Activated naive CD8-positive, alpha-beta T cell treated with anti-CD3 and anti-CD28 coated beads for 36 hours (primary cell): ENCODE data around the gene ENTREP3. TPM values are rescaled to one million over a fixed set of nuclear protein-coding genes. Genes with fewer than 3 reads are reported as not detected.
A peak's percentile ranks its signal among the peaks of the same experiment; 100 is the strongest.

ENCODE experiments used
- DNase-seq: peaks from one replicate; pipeline ENCODE4 v3.0.0; 2021
- H3K27ac Mint-ChIP-seq: one replicate; pipeline ENCODE4 v1.8.0; 2022; ENCODE audit warnings: mild to moderate bottlenecking, moderate library complexity, mixed read lengths
- H3K27me3 Mint-ChIP-seq: one replicate; pipeline ENCODE4 v1.8.0; 2022; ENCODE audit warnings: mild to moderate bottlenecking, mixed read lengths
- H3K36me3 Mint-ChIP-seq: one replicate; pipeline ENCODE4 v1.8.0; 2021; ENCODE audit warnings: mild to moderate bottlenecking, mixed read lengths
- H3K4me1 Mint-ChIP-seq: one replicate; pipeline ENCODE4 v1.8.0; 2021; ENCODE audit warnings: mixed read lengths
- H3K4me3 Mint-ChIP-seq: one replicate; pipeline ENCODE4 v1.8.0; 2022; ENCODE audit warnings: mild to moderate bottlenecking, moderate library complexity, mixed read lengths
- H3K9me3 Mint-ChIP-seq: one replicate; pipeline ENCODE4 v1.8.0; 2022; ENCODE audit warnings: mixed read lengths
- total RNA-seq, 2 experiments: library from RNA; stranded (reverse); gene quantifications; one replicate each; pipeline ENCODE4 v1.2.3, GENCODE V29; 2021

The ENTREP3 gene
- total RNA-seq, 2 experiments from 2014 or later, result 46.6 to 49.7 TPM

DNA sequence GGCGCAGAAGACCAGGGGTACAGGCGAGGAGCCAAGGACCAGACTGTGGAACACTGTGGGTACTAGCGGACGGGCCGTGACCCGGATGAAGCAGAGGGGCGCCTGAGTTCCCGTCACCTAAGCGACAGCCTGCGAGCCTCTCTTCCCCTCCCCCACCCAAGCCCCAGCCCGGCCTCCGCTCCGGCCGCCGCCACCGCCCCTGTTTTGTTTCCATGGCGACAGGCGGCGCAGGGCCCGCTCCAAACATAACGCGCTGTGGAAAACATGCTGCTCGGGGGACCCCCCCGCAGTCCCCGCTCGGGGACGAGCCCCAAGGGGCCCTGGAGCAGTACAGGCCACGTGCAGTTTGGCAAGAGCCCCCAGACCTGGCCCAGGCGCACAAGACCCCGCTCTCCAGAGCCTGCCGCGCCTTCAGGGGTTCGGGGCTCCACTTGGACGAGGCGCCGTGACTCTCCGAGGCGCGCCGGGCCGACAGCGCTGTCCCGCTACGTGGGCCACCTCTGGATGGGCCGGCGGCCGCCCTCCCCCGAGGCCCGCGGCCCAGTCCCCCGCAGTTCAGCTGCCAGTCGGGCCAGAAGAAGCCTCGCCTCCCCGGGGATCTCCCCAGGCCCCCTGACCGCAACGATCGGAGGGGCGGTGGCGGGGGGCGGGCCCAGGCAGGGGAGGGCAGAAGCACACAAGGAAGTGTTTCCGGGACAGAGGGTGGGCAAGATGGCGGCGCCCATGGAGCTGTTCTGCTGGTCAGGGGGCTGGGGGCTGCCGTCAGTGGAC lies 46.6 kb downstream of the ENTREP3 start, which contains the start of gene MTX1:
Gene MTX1 (plus strand): TSS at position 155 of the 771 bp plus-strand sequence. CDS start 110 bp downstream, at position 265.
- Mint-ChIP-seq H3K4me3 (peak within 1 kb of the TSS; percentile 93), H3K4me1 (peaks cover 25% of the 10 kb centered on the region), H3K36me3 (no peaks in the 10 kb centered on the region), H3K27ac (peak within 1 kb of the TSS; percentile 83), H3K9me3 (no peaks in the 10 kb centered on the region), H3K27me3 (no peaks in the 10 kb centered on the region)
- DNase-seq, result peak; percentile 92

DNA sequence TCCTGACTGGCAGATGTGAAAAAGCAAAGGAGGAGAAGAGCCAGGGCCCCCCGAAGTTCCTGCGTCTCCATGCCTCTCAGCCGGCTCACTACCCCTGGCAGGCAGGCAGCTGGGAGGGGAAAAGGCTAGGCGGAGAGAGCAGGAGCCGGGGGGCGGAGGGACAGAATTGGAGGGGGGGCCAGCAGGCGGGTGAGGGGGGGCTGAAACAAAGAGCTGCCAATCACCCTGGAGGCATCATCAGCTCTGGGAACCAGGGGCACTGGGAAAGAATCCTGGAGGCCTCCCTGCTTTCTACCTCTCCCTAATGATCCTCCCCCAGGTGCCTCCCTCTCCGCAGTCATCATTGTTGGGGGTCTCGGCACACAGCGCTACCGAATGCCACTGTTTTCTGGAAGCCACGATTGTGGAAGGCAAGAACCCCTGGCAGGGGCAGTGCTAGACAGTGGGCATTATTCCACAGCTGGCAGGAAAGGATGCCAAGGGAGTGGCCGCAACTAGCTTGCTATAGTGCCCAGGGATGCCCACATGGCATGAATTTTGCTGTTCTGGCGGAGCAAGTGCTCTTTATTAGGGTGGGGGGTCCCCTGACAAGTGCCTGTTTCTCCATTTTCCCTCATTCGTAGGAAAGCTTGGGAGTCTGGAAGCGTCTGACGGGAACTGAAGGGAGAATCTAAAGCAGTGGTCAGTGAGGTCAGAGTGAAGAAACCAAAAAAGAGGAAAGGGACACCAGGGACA lies 47.3 kb downstream of the ENTREP3 start, which contains the start of gene THBS3:
Gene THBS3 (minus strand): TSS at position 92 of the 735 bp plus-strand sequence. CDS start 21 bp downstream, at position 71.
- no peaks in the 10 kb centered on the region for H3K9me3 Mint-ChIP-seq
- H3K4me3 Mint-ChIP-seq, result peak within 1 kb of the TSS; percentile 93
- no peaks in the 10 kb centered on the region for H3K36me3 Mint-ChIP-seq
- H3K4me1 Mint-ChIP-seq, result peaks cover 25% of the 10 kb centered on the region
- H3K27me3 Mint-ChIP-seq, result no peaks in the 10 kb centered on the region
- DNase-seq, result no peak
- H3K27ac Mint-ChIP-seq, result peak within 1 kb of the TSS; percentile 83

DNA sequence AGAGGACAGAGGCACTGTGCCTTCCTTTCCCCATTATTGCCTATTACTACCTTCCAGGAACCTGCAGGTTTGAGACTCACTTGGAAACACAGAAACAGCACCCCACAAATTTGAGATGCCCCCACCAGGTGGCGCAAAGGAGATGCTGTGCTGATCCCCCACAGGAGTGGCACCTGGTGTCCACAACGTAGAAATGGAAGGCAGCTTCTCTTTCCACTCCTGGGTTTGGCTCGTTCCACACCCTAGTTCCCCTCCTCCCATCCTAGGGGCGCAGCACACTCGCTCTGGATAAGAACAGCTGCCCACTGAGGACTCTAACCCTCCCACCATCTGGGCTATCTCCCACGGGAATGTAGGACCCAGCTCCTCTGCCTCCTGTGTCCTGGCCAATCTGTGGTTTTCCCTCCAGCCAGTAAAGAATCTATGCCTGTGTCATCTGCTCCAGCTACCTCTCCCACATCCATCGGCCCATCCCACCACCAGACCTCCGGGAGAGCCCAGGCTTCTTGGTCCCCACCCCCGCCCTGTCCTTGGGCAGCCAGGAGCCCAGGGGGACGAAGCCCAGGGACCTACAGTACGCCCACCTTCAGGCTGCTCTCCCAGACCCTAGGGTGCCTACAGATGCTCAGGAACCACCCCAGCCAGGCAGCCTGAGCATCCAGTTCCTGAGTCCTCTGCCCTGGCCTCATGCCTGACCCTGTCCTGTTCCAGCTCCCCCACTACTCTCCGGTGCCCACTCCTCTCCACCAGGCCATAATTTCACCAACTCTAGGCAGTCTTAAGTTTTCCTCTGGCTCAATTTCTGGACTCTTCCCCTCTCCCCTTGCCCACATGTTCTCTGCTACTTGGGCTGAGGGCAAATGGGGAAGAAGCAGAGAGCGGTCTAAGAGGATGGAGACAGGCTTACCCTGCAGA lies 48.1 kb downstream of the ENTREP3 start:
- Mint-ChIP-seq H3K4me1 (peaks cover 25% of the 10 kb centered on the region), H3K9me3 (no peaks in the 10 kb centered on the region), H3K4me3 (peak overlapping the region; percentile 56), H3K36me3 (no peaks in the 10 kb centered on the region), H3K27me3 (no peaks in the 10 kb centered on the region), H3K27ac (peak overlapping the region; percentile 67)
- DNase-seq, result peak; percentile 87

GRCh38 chr1:155205969-155206593 lies 49.2 kb downstream of the ENTREP3 start:
- no peak overlapping the region for H3K27ac Mint-ChIP-seq

DNA sequence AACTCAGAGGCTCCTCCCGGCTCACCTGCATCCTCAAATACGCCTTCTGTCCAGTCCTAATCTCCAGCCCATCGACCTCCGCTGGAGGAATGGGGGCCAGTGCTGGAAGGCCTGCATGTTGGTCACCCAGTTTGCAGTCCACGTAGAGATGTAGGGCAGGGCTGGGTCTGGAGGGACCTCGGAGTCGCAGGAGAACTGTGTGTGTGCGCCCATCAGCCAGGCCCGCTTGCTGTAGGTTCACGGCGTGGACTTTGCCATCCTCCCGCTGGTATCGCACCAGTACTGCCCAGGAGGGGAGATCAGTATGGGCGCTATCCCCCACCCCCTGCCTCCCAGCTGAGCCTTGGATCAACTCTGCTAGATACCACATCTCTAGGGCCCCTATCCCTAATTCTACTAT lies 50.2 kb downstream of the ENTREP3 start:
- no peaks in the 10 kb centered on the region for H3K36me3 Mint-ChIP-seq
- H3K4me3 Mint-ChIP-seq, result no peak overlapping the region
- no peak overlapping the region for H3K27ac Mint-ChIP-seq
- no peak for DNase-seq
- peaks cover 17% of the 10 kb centered on the region for H3K4me1 Mint-ChIP-seq
- H3K9me3 Mint-ChIP-seq, result no peaks in the 10 kb centered on the region
- H3K27me3 Mint-ChIP-seq, result no peaks in the 10 kb centered on the region

More at GRCh38 chr1:155205969-155206593, 49.2 kb downstream of the ENTREP3 start:
- Mint-ChIP-seq H3K27me3 (no peaks in the 10 kb centered on the region), H3K4me1 (peaks cover 25% of the 10 kb centered on the region), H3K4me3 (no peak overlapping the region), H3K9me3 (no peaks in the 10 kb centered on the region), H3K36me3 (no peaks in the 10 kb centered on the region)
- DNase-seq, result no peak

- Mint-ChIP-seq H3K27ac (no peak overlapping the region), H3K4me1 (peaks cover 10% of the 10 kb centered on the region), H3K27me3 (no peaks in the 10 kb centered on the region), H3K4me3 (no peak overlapping the region), H3K9me3 (no peaks in the 10 kb centered on the region), H3K36me3 (peaks cover 4% of the 10 kb centered on the region)
- no peak for DNase-seq
These were observed 52.4 kb downstream of the ENTREP3 start for GRCh38 chr1:155202731-155203515.

- Mint-ChIP-seq H3K4me1 (peaks cover 5% of the 10 kb centered on the region), H3K36me3 (peaks cover 4% of the 10 kb centered on the region), H3K27me3 (no peaks in the 10 kb centered on the region), H3K9me3 (no peaks in the 10 kb centered on the region), H3K4me3 (no peak overlapping the region), H3K27ac (no peak overlapping the region)
- no peak for DNase-seq
These were observed 53.1 kb downstream of the ENTREP3 start for GRCh38 chr1:155202198-155202597.

- H3K4me3 Mint-ChIP-seq, result no peak overlapping the region
- H3K27ac Mint-ChIP-seq, result no peak overlapping the region
- peaks cover 6% of the 10 kb centered on the region for H3K36me3 Mint-ChIP-seq
- no peaks in the 10 kb centered on the region for H3K27me3 Mint-ChIP-seq
- H3K9me3 Mint-ChIP-seq, result no peaks in the 10 kb centered on the region
- DNase-seq, result no peak
- peaks cover 4% of the 10 kb centered on the region for H3K4me1 Mint-ChIP-seq
These were observed 54.4 kb downstream of the ENTREP3 start for GRCh38 chr1:155200920-155201319.

- H3K27me3 Mint-ChIP-seq, result no peaks in the 10 kb centered on the region
- H3K4me3 Mint-ChIP-seq, result no peak overlapping the region
- no peaks in the 10 kb centered on the region for H3K9me3 Mint-ChIP-seq
- H3K36me3 Mint-ChIP-seq, result peaks cover 6% of the 10 kb centered on the region
- DNase-seq, result no peak
- H3K27ac Mint-ChIP-seq, result no peak overlapping the region
- peaks cover 12% of the 10 kb centered on the region for H3K4me1 Mint-ChIP-seq
These were observed 55.5 kb downstream of the ENTREP3 start for GRCh38 chr1:155199792-155200191.

DNA sequence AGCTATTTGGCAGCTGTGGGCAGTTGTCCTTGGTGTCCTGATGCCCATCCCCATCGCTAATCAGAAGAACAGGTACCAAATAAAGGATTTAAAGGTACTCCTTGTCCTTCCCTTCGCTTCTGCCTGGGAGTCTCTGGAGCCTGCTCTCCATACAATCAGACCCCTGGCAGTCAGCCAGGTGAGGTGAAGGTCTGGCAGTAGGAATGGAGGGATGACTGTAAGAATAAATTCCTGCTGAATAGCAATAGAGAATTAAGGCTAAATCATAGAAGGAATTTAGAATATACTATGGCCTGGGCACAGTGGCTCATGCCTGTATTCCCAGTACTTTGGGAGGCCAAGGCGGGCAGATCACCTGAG lies 56.8 kb downstream of the ENTREP3 start:
- H3K9me3 Mint-ChIP-seq, result no peaks in the 10 kb centered on the region
- peaks cover 22% of the 10 kb centered on the region for H3K4me1 Mint-ChIP-seq
- DNase-seq, result no peak
- peaks cover 12% of the 10 kb centered on the region for H3K36me3 Mint-ChIP-seq
- no peak overlapping the region for H3K4me3 Mint-ChIP-seq
- no peak overlapping the region for H3K27ac Mint-ChIP-seq
- peaks cover 2% of the 10 kb centered on the region for H3K27me3 Mint-ChIP-seq

DNA sequence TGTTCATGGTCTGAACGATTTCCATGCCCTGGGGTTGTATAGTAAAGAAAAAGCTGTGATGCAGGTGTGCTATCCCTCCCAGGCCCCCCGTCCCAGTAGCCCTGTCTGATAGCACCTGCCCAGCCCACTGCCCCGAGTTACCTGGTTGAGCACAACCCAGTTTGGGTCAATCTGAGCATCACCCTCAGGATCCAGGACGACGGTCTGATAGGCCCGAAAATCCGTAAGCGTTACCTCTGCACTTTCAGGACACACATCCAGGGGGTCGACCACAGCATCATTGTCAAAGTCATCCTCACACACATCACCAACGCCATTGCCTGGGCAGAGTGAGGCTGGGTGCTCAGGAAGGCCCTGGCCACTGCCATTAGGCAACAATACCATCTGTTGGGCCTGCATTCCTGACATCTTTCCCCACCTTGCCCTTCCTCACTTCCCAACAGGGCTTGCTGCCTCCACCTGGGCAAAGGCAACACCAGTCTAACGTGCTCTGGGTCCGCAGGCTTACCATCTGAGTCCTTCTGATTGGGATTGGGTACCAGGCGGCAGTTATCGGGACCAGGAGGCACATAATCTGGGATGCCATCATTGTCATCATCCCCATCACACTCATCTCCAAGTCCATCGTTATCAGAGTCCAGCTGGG lies 57.3 kb downstream of the ENTREP3 start:
- Mint-ChIP-seq H3K27ac (no peak overlapping the region), H3K36me3 (peaks cover 12% of the 10 kb centered on the region), H3K9me3 (no peaks in the 10 kb centered on the region), H3K27me3 (peaks cover 5% of the 10 kb centered on the region), H3K4me1 (peaks cover 27% of the 10 kb centered on the region), H3K4me3 (no peak overlapping the region)
- no peak for DNase-seq
